SHP77 (cell line): Measurements from ENCODE around the gene THADA.
"Not testable (repeated sequence)": the region's sequence is repeated elsewhere in the genome, so short reads cannot be mapped to it uniquely, and the experiment has no call there.

ENCODE experiments used
- DNase-seq, 2 experiments: peaks; one replicate each; lab custom pipeline; 2025; lab: John Stamatoyannopoulos, UW

Gene THADA

GRCh38 chr2:43207553-43208300 lies 388.1 kb downstream of the THADA start:
- no peak for DNase-seq

DNA sequence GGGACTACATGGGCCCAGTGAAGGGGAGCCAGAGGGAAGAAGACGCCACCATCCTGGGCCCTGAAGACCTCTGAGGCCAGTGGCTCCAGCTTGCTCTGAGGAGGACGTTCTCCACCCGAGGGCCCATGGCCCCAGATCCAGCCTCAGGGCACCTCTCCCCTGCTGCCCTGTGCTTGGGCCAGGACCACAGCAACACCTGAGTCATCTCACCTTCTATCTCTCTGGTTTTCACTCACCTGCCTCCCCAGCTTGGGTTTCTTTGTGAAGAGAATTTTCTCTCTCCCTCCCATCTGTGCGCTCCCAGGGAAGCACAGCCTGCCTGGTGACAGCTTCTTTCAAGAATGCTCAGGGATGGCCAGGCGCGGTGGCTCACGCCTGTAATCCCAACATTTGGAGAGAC lies 389.2 kb downstream of the THADA start:
- DNase-seq: no peak

DNA sequence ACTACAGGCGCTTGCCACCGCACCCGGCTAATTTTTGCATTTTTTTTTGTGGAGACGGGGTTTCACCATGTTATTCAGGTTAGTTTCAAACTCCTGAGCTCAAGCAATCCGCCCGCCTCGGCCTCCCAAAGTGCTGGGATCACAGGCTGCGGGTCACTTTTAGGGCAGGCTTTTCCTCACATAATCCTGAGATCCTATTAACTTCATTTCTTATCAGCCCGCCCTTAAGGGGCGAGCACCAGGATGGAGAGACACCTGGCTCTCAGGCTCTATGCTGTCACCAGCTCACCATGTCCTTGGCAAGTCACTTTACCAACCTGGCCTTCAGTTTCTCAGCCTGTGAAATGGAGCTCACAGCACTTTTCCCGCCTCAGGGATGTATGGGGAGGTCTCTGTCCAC lies 392.5 kb downstream of the THADA start:
- DNase-seq: no peak

DNA sequence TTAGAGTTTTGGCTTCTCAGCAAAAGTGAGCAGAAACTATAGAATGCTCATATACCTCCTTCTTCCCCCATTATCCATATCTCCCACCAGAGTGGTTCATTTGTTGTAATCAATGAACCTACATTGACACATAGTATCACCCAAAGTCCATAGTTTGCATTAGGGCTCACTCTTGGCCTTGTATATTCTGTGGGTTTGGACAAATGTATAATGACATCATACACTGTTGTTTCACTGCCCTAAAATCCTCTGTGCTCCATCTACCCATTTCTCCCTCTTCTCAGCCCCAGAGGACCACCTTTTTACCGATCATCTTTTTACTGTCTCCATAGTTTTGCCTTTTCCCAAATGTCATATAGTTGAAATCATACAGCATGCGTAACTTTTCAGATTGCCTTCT lies 393.5 kb downstream of the THADA start:
- no peak for DNase-seq

GRCh38 chr2:43201497-43201896 lies 394.3 kb downstream of the THADA start:
- no peak for DNase-seq

- DNase-seq: no peak
These were observed 394.8 kb downstream of the THADA start for GRCh38 chr2:43201016-43201415.

DNA sequence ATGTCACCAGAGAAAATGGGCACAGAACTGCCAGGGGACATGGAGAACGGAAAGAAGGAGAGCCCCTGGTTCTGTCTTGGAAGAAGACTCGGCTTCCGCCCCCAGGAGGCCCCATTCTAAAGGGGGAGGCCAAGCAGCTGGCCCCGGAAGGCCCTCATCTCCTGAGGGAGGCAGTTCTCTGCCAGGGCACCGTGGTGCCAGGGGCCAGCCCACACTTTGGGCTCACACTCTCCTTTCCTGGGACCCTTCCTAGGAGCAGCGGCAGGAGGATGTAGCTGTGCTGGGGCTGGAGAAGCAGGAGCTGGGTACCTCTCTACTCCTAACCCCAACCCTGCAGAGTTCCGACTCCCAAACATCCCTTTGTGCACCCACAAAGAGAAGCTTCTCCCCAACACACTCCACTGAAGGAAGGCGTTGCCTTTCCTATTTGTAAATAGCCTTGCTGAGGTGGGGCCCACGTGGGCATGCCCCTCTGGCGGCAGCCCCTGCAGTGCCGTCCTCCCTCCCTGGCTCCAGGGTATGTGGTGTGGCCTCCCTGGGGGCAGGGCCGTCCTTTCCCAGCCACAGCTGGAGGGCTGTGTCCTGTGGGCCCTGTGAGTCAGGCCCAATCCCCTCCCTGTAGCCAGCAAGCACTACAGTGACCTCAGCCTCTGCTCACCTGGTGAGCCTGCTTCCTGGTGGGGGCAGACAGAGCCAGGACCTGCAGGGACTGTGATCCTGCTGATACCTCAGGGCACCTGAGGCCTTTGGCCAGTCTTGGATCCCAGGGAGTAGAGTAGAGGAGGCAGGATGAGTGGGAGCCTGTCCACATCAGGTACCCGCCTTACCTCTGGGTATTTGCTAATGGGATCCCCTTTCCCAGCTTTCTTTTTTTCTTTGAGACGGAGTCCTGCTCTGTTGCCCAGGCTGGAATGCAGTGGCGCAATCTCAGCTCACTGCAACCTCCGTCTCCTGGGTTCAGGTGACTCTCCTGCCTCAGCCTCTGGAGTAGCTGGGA lies 396.0 kb downstream of the THADA start:
- no peak for DNase-seq

GRCh38 chr2:43198263-43198662 lies 397.6 kb downstream of the THADA start:
- no peak for DNase-seq

GRCh38 chr2:43197588-43197896 lies 398.3 kb downstream of the THADA start:
- no peak for DNase-seq

DNA sequence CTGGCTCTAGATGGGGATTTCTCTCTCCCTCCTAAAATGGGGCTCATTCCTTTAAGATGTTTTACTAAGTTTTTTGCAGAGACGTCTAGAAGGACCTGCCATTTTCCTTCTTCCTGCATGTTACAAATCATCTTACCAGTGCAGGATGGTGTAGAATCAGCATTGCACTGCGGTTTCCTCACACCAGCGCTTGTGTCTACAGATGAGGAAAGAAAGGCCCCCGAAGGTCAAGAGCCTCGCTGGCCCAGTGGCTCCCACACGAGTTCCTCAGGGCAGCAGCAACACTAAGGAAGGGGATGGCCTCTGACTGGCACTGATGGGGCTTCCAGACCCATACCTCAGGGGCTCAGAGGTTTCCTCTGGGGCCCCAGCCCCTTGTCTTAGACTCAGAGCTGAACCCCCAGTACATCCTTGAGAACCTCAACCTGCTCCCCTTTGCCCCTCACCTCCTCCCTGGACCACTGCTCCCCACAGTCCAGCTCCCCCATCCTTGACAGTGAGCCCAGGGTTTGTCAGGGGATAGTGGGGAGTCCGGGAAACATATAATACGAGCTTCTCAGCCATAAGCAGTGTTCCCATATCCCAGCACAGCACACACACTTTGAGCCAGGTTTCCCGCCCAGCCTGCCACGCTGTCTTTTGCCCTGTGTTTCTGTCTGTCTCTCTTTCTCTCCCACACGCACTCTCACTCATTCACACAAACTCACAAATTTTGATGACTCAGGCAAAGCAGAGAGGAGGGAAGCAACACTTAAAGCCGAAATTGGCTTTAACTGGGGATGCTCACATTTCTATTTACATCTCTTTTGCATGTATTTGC lies 398.9 kb downstream of the THADA start:
- no peak for DNase-seq

GRCh38 chr2:43194121-43194869 lies 401.5 kb downstream of the THADA start:
- DNase-seq: no peak

DNA sequence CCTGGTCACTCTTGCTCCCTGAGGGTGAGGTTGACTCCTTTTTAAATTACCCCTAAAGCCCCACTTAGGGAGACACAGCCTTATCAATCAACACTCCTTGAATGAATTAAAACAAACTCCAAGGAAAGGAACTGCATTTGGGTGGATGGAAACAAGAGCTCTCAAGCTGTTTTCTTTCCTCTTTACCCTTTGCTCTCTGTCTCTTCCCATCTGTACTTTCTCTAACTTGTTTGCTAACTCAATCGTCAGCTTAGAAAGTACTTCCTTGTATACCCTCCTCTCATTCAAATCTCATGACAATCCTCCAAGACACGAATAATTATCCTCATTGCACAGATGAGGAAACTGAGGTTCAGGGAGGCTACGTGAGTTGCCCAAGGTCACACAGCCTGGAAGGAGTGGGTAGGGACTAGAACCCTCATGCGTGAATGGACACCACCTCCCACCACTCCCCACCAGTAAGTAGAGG lies 402.2 kb downstream of the THADA start:
- no peak for DNase-seq

DNA sequence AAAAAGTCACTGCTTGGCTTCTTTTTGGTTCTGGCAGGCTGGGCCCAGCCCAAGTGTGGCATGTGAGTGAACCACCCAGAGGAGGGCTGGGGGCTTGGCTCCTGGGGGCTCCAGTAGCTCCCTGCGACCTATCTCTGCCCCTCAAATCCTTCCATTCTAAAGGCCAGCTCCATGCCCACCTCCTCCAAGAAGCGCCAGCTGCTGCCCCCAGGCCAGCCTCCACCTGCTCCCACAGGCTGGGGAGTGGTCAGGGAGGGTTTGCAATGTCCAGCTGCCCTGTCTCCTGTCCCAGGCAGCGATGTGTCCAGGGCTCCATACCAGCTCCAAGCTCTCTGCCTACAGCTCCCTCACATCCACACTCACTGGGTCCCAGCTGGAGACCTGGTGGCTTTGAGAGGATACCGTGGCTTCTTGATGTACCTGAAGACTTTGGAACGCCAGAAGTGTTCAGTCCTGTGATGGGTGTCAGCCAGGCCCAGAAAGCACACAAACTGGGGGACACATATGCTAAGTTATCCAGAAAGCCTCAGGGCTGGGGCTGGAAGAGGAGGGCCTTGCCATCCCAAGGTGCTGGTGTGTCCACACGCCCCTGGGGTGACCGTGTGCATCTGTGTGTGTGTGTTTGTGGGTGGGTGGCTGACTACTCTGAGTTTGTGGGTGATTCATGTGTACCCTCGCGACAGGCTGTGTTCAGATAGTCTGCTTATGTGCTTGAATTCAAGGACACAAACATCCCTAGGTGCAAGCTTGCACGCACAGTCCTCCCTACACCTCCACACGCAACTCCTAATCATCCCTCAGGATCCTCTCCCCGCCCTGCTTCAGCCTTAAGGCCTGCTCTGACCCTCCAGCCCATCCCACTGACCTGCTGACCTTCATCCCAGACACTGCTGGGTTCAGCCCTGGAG lies 402.8 kb downstream of the THADA start:
- no peak for DNase-seq

GRCh38 chr2:43191947-43192516 lies 403.8 kb downstream of the THADA start:
- no peak for DNase-seq

DNA sequence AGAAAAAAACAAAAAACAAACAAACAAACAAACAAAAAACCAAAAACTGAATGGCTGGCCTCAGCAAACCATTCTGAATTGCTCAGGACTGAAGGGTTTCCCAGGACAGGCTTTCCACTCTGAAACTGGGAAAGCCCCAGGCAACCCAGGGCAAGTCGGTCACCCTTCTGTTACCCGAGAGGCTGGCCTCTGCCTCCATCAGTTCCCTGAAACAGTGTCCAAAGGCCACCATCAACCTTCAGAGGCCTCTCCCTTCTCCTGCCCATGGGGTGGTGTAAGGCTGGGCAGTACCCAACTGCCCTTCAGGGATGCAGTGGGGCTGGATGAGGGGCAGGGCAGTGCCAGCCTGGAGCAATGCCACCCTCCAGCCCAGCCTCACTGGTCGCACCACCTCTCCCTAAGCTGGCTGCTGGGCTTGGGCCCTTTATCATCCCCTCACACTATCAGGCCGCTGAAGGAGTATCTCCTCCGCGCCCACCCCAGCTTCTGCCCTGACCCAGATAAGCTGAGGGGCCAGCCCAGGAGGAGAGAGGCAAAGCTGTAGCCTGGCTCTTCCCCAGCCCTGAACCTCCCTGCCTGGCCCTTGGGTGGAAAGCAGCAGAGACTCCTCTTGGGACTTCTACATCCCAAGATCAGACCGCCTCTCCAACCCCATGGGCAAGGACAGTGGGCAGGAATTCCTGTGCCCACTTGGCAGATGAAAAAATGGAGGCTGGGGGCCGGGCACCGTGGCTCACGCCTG lies 405.4 kb downstream of the THADA start:
- no peak for DNase-seq

DNA sequence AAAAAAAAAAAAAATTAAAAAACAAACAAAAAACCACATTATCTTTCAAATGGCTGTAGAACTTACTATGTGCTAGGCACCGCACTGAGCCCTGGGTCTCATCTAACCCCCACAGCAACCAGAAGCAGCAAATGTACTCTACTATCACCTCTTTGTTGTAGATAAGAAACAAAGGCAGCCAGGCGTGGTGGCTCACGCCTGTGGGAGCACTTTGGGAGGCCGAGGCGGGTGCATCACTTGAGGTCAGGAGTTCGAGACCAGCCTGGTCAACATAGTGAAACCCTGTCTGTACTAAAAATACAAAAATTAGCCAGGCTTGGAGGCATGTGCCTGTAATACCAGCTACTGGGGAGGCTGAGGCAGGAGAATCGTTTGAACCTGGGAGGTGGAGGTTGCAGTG lies 406.0 kb downstream of the THADA start:
- not testable (repeated sequence) for DNase-seq

GRCh38 chr2:43188561-43189386 lies 407.1 kb downstream of the THADA start:
- DNase-seq: no peak

DNA sequence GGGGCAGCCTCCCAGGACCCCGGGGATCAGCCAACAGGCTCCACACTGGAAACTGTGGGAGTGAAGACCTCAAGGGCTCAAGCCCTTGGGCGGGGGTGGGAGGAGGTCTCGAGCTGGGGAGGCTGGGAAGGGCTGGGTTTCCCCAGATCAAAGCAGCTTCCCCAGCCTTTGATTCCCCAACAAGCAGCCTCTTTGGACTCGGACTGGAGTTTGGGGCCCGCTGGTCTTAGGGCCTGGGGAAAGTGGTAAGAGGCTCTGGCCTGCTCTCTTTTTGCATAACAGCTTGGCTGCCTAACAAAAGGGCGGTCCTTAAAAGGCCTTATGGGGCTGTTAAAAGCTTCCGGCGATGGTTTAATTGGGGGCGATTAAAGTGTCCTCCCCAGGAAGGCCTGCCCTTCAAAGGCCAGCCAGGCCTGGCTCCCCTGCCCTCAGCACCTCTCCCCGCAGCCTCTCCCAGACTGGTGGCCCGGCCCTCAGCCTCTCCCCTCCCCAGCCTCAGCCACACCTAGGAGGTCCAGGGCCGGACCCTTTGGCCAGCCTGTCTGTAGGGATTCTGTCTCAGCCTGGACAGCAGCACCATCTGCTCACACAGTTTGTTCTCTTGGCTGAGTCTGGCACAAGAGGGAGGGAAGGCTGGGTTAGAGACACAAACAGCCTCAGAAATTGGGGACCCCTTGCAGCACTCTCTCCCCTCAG lies 409.0 kb downstream of the THADA start:
- no peak for DNase-seq
